ENCODE measurements around the gene PTPRB. TPM values are rescaled to one million over a fixed set of nuclear protein-coding genes. Genes with fewer than 3 reads are reported as not detected.
A peak's percentile ranks its signal among the peaks of the same experiment; 100 is the strongest.

Gene PTPRB
- total RNA-seq, 6 donors from 2014 or later, result 68.8 to 113 (median 80.8) TPM

DNA sequence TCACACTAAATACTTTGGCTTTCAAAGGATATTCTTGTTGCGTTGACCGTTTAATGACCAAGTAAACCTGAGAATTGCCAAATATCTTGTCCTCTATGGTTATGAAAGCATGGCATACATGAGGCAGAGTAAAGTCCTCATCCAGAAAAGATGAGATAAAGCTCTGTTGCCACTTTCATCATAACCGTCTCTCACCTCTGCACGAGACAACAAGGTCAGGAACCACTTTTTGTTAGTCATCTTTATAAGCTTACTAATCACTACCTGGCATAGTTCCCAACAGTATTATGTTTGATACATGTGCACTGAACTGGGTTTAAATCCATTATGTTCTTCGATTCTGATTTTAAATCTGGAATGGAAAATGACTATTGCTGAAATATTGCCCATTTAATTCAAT, 31.3 kb downstream of the PTPRB start:
- Histone ChIP-seq H3K4me3 (peak overlapping the region; percentile 10 to 58 (median 50)), H3K4me1 (peaks cover 6 to 17% (median 8%) of the 10 kb centered on the region in 4 donors), H3K27ac (peak overlapping the region in 3 of 4 donors; percentile 0 to 86 (median 45)), H3K9me3 (no peaks in the 10 kb centered on the region), H3K27me3 (peaks cover 0 to 3% (median 0%) of the 10 kb centered on the region in 4 donors), H3K36me3 (peaks cover 0 to 3% (median 0%) of the 10 kb centered on the region in 4 donors)
- ATAC-seq (ENCODE audit: low FRiP score in 2 of 2) (no peak), DNase-seq (no peak)
- TF ChIP-seq POLR2AphosphoS5 (IDR thresholded peaks at IDR 0.05) (no peak), POLR2A (IDR thresholded peaks at IDR 0.05) (no peak), EP300 (IDR thresholded peaks at IDR 0.05) (no peak)
- TF ChIP-seq, protein P1, sequence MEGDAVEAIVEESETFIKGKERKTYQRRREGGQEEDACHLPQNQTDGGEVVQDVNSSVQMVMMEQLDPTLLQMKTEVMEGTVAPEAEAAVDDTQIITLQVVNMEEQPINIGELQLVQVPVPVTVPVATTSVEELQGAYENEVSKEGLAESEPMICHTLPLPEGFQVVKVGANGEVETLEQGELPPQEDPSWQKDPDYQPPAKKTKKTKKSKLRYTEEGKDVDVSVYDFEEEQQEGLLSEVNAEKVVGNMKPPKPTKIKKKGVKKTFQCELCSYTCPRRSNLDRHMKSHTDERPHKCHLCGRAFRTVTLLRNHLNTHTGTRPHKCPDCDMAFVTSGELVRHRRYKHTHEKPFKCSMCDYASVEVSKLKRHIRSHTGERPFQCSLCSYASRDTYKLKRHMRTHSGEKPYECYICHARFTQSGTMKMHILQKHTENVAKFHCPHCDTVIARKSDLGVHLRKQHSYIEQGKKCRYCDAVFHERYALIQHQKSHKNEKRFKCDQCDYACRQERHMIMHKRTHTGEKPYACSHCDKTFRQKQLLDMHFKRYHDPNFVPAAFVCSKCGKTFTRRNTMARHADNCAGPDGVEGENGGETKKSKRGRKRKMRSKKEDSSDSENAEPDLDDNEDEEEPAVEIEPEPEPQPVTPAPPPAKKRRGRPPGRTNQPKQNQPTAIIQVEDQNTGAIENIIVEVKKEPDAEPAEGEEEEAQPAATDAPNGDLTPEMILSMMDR (IDR thresholded peaks at IDR 0.05), result no peak
- WGBS, 2 donors, result 68 to 79% methylated on average over 5 of the region's 5 CpGs

DNA sequence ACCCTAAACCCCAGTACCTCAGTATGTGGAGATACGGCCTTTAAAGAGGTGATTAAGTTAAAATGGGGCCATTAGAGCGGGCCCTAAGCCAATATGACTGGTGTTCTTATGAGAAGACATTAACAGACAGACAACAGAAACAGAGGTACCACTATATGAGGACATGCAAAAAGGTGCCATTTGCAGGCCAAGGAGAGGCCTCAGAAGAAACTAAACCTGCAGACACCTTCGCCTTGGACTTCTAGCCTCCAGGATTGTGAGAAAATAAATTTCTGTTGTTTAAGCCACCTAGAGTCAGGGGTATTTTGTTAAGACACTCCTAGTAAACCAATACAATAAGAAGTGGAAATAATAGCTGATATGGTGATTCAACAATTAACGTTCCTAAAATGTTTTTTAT, 32.6 kb downstream of the PTPRB start:
- Histone ChIP-seq H3K4me1 (peaks cover 5 to 9% (median 7%) of the 10 kb centered on the region in 4 donors), H3K4me3 (peak overlapping the region in 3 of 4 donors; percentile 5 to 58 (median 56)), H3K9me3 (no peaks in the 10 kb centered on the region), H3K27me3 (no peaks in the 10 kb centered on the region), H3K36me3 (peaks cover 0 to 3% (median 0%) of the 10 kb centered on the region in 4 donors), H3K27ac (peak overlapping the region in 1 of 4 donors; percentile 86)
- TF ChIP-seq POLR2A (IDR thresholded peaks at IDR 0.05) (no peak), EP300 (IDR thresholded peaks at IDR 0.05) (no peak), POLR2AphosphoS5 (IDR thresholded peaks at IDR 0.05) (no peak)
- TF ChIP-seq, protein P1 (IDR thresholded peaks at IDR 0.05), result no peak
- ATAC-seq (ENCODE audit: low FRiP score in 2 of 2), result no peak
- DNase-seq, result no peak
- WGBS, 2 donors, result 77 to 81% methylated on average over 4 of the region's 4 CpGs

DNA sequence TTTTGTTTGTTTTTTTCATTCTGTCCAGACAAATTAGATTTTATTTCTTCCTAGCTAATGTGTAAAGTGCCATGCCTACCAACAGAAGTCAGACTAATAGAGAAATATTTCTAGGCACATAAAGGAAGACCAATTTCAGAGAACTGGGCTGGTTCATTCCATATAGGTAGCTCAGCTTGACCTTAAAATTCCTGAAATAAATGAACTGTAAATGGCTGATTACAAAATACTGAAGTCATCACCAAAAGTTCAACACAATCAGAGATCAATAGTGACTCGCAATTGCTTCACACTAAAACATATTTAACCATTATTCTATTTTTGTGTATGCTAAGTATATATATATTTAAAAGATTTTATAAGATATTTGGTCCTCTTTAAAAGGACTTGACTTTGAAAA, 34.2 kb downstream of the PTPRB start:
- peak overlapping the region in 2 of 4 donors; percentile 4 to 30 for H3K27ac ChIP-seq
- peak overlapping the region in 2 of 4 donors; percentile 56 to 58 for H3K4me3 ChIP-seq
- H3K36me3 ChIP-seq, result peaks cover 0 to 3% (median 0%) of the 10 kb centered on the region in 4 donors
- H3K27me3 ChIP-seq, result no peaks in the 10 kb centered on the region
- H3K9me3 ChIP-seq, result no peaks in the 10 kb centered on the region
- TF ChIP-seq POLR2AphosphoS5 (IDR thresholded peaks at IDR 0.05) (no peak), POLR2A (IDR thresholded peaks at IDR 0.05) (no peak), EP300 (IDR thresholded peaks at IDR 0.05) (no peak)
- TF ChIP-seq, protein P1 (IDR thresholded peaks at IDR 0.05), result no peak
- no peaks in the 10 kb centered on the region for H3K4me1 ChIP-seq
- WGBS, 2 donors, result 31 to 67% methylated on average over 1 of the region's 1 CpG
- DNase-seq (no peak), ATAC-seq (ENCODE audit: low FRiP score in 2 of 2) (no peak)

DNA sequence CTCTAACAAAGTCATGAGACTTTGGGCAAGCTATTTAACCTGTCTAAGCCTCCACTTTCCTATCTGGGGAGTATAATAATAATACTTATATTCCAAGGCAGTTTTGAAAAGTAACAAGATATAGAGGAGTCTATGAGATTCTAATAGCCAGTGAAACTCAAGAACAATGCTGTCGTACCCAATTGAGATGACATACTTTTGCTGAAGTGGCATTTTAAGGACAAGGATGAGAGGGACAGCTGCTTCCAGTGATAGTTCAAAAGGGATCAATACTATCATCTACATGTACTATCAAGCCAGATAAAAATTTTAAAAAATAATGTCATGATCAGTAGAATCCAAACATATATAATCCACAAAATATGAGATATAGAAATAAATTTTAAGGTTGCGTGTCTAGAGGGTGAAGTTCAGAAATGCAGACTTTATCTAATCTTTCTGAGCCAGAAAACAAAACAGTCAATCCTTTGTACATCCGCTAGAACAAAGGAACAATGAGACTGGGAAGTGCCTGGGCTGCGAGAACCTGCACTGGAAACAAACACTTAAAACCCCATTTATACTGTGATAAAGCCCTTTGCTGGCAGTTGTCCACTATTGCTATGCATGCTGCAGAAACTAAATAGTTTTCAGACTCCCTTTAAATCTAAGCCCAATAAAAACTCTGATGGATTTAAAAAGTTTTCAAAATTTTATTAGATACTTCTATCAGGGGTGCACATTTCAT, 38.6 kb downstream of the PTPRB start:
- 36 to 41% methylated on average over 4 of the region's 4 CpGs for WGBS, 2 donors
- no peaks in the 10 kb centered on the region for H3K4me1 ChIP-seq
- H3K27me3 ChIP-seq, result no peaks in the 10 kb centered on the region
- TF ChIP-seq EP300 (IDR thresholded peaks at IDR 0.05) (peak in 1 of 4 donors; percentile 71), POLR2AphosphoS5 (IDR thresholded peaks at IDR 0.05) (peak in 1 of 2 donors; percentile 55), POLR2A (IDR thresholded peaks at IDR 0.05) (no peak)
- H3K36me3 ChIP-seq, result peaks cover 0 to 7% (median 0%) of the 10 kb centered on the region in 4 donors
- no peak for DNase-seq
- peak overlapping the region in 3 of 4 donors; percentile 23 to 57 (median 44) for H3K27ac ChIP-seq
- H3K4me3 ChIP-seq, result no peak overlapping the region
- no peak for ATAC-seq (ENCODE audit: low FRiP score in 2 of 2)
- no peaks in the 10 kb centered on the region for H3K9me3 ChIP-seq

DNA sequence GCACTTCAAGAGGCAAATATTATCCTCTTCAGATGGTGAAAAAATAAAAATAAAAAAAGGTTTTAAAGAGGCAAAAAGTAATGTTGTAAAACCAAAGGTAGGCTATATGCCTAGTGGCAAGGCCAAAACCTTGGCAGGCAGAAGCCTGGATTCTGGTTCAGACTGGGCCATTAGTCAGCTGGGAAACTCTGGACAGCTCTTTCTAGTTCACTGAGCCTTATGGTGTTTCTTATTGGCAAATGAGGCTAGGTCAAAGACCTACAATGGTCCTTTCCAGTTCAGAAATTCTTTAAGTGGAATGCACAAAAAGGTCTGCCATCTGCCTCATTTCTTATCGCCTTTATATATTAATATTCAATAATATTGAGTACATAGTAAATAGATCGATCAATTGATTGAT, 44.6 kb downstream of the PTPRB start:
- Histone ChIP-seq H3K27ac (peak overlapping the region in 1 of 4 donors; percentile 8), H3K4me3 (no peak overlapping the region), H3K27me3 (no peaks in the 10 kb centered on the region), H3K36me3 (peaks cover 0 to 7% (median 0%) of the 10 kb centered on the region in 4 donors), H3K4me1 (no peaks in the 10 kb centered on the region), H3K9me3 (no peaks in the 10 kb centered on the region)
- ATAC-seq (ENCODE audit: low FRiP score in 2 of 2) (no peak), DNase-seq (no peak)
- TF ChIP-seq EP300 (IDR thresholded peaks at IDR 0.05) (no peak), POLR2A (IDR thresholded peaks at IDR 0.05) (no peak), POLR2AphosphoS5 (IDR thresholded peaks at IDR 0.05) (no peak)
- TF ChIP-seq, protein P1 (IDR thresholded peaks at IDR 0.05), result no peak
- WGBS, 2 donors, result 93 to 96% methylated on average over 2 of the region's 2 CpGs
